Omental fat pad (tissue), 4 donors: ENCODE measurements around the gene CISD3. TPM values are rescaled to one million over a fixed set of nuclear protein-coding genes. Genes with fewer than 3 reads are reported as not detected.

Experiments used
- ATAC-seq: fragments of 150-250 bp; one replicate; pipeline ENCODE4 v1.9.1; 2016; ENCODE audit warnings: mild to moderate bottlenecking, moderate library complexity; ENCODE audit not compliant: low FRiP score
- DNase-seq: peaks from one replicate; pipeline ENCODE4 v3.0.0-alpha.2; 2019; ENCODE audit warnings: low spot score
- CTCF ChIP-seq, 3 donors: fragments of 450-650 bp; IDR thresholded peaks; one replicate each; pipeline ENCODE4 v1.5.1; 2016 to 2017; ENCODE audit warnings: antibody characterized with exemption in 3 of 3, mild to moderate bottlenecking in 3 of 3, moderate library complexity in 2 of 3
- total RNA-seq, 4 donors: library from RNA; depleted of rRNA; stranded (reverse); fragments of >200 nt; gene quantifications; one replicate each; pipeline ENCODE4 v1.1.0, GENCODE V29; 2016

CISD3 gene
- total RNA-seq, 4 donors from 2014 or later: 7.6 to 25.5 (median 15.7) TPM

GRCh38 chr17:38697061-38697820 lies 32.9 kb upstream of the CISD3 start:
- no peak for DNase-seq
- TF ChIP-seq CTCF (IDR thresholded peaks at IDR 0.05): no peak
- no peak for ATAC-seq

GRCh38 chr17:38698760-38699159 lies 31.4 kb upstream of the CISD3 start:
- DNase-seq (no peak), ATAC-seq (no peak)
- no peak for TF ChIP-seq CTCF (IDR thresholded peaks at IDR 0.05)

- ATAC-seq (peak; percentile 48), DNase-seq (no peak)
- no peak for TF ChIP-seq CTCF (IDR thresholded peaks at IDR 0.05)
Observed at GRCh38 chr17:38701504-38702165, 28.5 kb upstream of the CISD3 start.

GRCh38 chr17:38702166-38702915 lies 27.8 kb upstream of the CISD3 start:
- ATAC-seq (peak; percentile 61), DNase-seq (peak; percentile 44)
- no peak for TF ChIP-seq CTCF (IDR thresholded peaks at IDR 0.05)

GRCh38 chr17:38702916-38703741 lies 27.0 kb upstream of the CISD3 start:
- no peak for TF ChIP-seq CTCF (IDR thresholded peaks at IDR 0.05)
- no peak for DNase-seq
- ATAC-seq: no peak

GRCh38 chr17:38703742-38704605 lies 26.2 kb upstream of the CISD3 start:
- DNase-seq (peak; percentile 61), ATAC-seq (peak; percentile 36)
- TF ChIP-seq CTCF (IDR thresholded peaks at IDR 0.05): no peak
